Gastroesophageal sphincter (tissue), 3 donors: Measurements from ENCODE around the gene ZNF518B.

Source experiments
- EP300 ChIP-seq: sonication (generic); formaldehyde crosslinking; IDR thresholded peaks from one replicate; pipeline ENCODE4 v1.6.1; 2017; ENCODE audit warnings: antibody characterized with exemption, mild to moderate bottlenecking
- POLR2A ChIP-seq, 2 donors: fragments of 450-650 bp; IDR thresholded peaks; one replicate each; pipeline ENCODE4 v1.6.1; 2017; ENCODE audit warnings: antibody characterized with exemption in 2 of 2, mild to moderate bottlenecking in 2 of 2, moderate library complexity in 1 of 2
- TF ChIP-seq, protein P1 (sequence below), 4 experiments: fragments of 200-600 bp in 2 of 4; fragments of 450-650 bp in 2 of 4; sonication (generic) in 1 of 4; IDR thresholded peaks; one replicate each; pipeline ENCODE4 v1.5.1; 2017 to 2019; ENCODE audit warnings: antibody characterized with exemption in 4 of 4, mild to moderate bottlenecking in 2 of 4, moderate library complexity in 2 of 4

DNA sequence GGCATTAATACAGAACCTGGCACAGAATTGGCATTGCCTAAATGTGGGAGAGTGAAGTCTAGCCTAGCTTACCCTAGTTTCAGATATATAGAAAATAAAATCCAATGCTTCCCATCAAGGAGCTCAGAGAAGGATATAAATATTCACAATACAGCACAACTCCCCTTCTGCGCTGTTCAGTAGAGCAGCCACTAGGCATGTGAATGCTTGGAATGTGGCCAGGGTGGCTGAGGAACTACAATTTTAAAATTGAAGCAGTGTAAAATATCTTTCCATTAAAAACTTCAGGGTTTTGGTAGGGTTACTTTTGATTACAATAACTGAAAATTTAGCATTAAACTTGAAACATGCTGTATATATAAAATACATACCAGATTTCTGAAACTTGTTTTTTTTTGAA, 19.5 kb downstream of the ZNF518B start:
- TF ChIP-seq, protein P1, sequence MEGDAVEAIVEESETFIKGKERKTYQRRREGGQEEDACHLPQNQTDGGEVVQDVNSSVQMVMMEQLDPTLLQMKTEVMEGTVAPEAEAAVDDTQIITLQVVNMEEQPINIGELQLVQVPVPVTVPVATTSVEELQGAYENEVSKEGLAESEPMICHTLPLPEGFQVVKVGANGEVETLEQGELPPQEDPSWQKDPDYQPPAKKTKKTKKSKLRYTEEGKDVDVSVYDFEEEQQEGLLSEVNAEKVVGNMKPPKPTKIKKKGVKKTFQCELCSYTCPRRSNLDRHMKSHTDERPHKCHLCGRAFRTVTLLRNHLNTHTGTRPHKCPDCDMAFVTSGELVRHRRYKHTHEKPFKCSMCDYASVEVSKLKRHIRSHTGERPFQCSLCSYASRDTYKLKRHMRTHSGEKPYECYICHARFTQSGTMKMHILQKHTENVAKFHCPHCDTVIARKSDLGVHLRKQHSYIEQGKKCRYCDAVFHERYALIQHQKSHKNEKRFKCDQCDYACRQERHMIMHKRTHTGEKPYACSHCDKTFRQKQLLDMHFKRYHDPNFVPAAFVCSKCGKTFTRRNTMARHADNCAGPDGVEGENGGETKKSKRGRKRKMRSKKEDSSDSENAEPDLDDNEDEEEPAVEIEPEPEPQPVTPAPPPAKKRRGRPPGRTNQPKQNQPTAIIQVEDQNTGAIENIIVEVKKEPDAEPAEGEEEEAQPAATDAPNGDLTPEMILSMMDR (IDR thresholded peaks at IDR 0.05), result no peak
- TF ChIP-seq POLR2A (IDR thresholded peaks at IDR 0.05), result no peak
- no peak for TF ChIP-seq EP300
